ENCODE results near the gene CBX2.

Gene CBX2

DNA sequence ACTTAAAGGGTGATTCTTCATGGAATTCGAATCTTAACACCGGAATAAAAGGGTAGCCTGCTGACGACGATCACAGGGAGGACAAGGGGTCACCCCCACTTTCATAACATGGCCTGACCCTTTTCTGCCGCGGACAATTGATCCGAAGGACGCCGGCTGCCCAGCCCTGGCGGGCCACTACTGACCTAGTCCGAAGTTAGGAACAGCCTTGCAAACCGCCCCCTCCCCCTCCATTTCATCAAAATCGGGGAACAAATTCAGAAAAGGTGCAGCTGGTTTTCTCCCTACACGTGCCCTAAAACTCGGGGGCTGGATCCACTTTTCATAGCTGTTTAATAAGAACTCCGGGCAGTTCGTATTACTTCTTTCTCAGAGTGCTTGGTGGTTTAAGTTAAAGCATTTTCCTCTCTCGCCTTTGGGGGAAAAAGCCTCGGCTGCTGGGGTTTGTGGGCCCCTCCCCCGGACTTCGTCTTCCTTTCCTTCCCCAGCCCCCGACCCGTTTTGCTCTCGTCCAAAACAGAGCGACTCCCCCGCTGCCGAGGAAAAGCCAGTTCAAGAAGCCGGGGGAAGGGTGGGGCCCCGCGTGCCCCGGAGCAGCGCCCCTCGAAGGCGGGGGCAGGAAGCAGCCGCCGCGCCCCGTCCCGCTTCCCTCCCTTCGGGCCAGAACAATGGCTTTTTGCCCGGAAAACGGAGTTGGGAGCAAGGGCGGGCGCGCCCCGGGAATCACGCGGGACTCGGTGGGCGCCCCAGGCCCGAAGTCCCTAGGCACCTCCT, 641 bp upstream of the CBX2 start:
- Histone ChIP-seq H3K9me3 (ENCODE audit: control insufficient read depth, low read length) (no peaks in the 10 kb centered on the region), H3K27me3 (ENCODE audit: control insufficient read depth, insufficient read depth, low read length) (no peaks in the 10 kb centered on the region), H3K9ac (no peak overlapping the region), H3K4me2 (ENCODE audit: low read length) (peak overlapping the region; percentile 92), H3K36me3 (ENCODE audit: control insufficient read depth, insufficient read depth, low read length) (no peaks in the 10 kb centered on the region), H3K79me2 (no peaks in the 10 kb centered on the region), H3K27ac (no peak overlapping the region), H3K4me1 (no peaks in the 10 kb centered on the region), H3K4me3 (ENCODE audit: low read depth, low read length) (peak overlapping the region; percentile 61), H2AFZ (peak overlapping the region; percentile 68)
- TF ChIP-seq, protein P1, sequence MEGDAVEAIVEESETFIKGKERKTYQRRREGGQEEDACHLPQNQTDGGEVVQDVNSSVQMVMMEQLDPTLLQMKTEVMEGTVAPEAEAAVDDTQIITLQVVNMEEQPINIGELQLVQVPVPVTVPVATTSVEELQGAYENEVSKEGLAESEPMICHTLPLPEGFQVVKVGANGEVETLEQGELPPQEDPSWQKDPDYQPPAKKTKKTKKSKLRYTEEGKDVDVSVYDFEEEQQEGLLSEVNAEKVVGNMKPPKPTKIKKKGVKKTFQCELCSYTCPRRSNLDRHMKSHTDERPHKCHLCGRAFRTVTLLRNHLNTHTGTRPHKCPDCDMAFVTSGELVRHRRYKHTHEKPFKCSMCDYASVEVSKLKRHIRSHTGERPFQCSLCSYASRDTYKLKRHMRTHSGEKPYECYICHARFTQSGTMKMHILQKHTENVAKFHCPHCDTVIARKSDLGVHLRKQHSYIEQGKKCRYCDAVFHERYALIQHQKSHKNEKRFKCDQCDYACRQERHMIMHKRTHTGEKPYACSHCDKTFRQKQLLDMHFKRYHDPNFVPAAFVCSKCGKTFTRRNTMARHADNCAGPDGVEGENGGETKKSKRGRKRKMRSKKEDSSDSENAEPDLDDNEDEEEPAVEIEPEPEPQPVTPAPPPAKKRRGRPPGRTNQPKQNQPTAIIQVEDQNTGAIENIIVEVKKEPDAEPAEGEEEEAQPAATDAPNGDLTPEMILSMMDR (IDR thresholded peaks at IDR 0.05) = peak; percentile 28

GRCh38 chr17:79778504-79779083, 646 bp downstream of the CBX2 start:
- H3K9me3 ChIP-seq (ENCODE audit: control insufficient read depth, low read length) = no peaks in the 10 kb centered on the region
- peak overlapping the region; percentile 77 for H2AFZ ChIP-seq
- peak overlapping the region; percentile 52 for H3K4me3 ChIP-seq (ENCODE audit: low read depth, low read length)
- no peak overlapping the region for H3K9ac ChIP-seq
- H3K4me2 ChIP-seq (ENCODE audit: low read length) = peak overlapping the region; percentile 66
- H3K27me3 ChIP-seq (ENCODE audit: control insufficient read depth, insufficient read depth, low read length) = no peaks in the 10 kb centered on the region
- TF ChIP-seq, protein P1 (IDR thresholded peaks at IDR 0.05) = no peak
- no peaks in the 10 kb centered on the region for H3K79me2 ChIP-seq
- no peaks in the 10 kb centered on the region for H3K4me1 ChIP-seq
- H3K36me3 ChIP-seq (ENCODE audit: control insufficient read depth, insufficient read depth, low read length) = no peaks in the 10 kb centered on the region
- H3K27ac ChIP-seq = no peak overlapping the region

DNA sequence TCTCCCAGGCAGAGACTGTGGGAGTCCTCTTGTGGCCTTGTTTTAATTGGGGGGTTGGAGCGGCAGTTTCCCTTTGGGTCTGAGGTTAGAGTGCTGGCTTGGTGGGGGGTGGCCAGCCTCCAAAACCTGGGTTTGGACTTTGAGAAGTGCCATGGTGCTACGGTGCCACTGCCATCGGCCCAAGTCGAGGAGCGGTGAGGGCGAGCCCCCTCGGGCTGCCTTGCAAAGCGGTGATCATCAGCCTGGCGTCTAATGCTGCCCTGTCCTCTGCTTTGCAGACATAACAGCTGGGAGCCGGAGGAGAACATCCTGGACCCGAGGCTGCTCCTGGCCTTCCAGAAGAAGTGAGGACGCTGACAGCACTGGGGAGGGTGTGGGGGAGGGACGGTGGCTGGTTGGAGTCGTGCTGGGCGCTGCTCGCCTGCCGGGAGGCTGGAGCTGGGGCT, 1.2 kb downstream of the CBX2 start:
- TF ChIP-seq, protein P1 (IDR thresholded peaks at IDR 0.05) = no peak
- H3K27ac ChIP-seq = no peak overlapping the region

GRCh38 chr17:79779661-79780365, 1.9 kb downstream of the CBX2 start:
- Histone ChIP-seq H3K27ac (no peak overlapping the region), H3K4me2 (ENCODE audit: low read length) (no peak overlapping the region), H3K9ac (no peak overlapping the region), H2AFZ (no peak overlapping the region), H3K36me3 (ENCODE audit: control insufficient read depth, insufficient read depth, low read length) (no peaks in the 10 kb centered on the region), H3K9me3 (ENCODE audit: control insufficient read depth, low read length) (no peaks in the 10 kb centered on the region), H3K4me1 (no peaks in the 10 kb centered on the region), H3K79me2 (no peaks in the 10 kb centered on the region), H3K4me3 (ENCODE audit: low read depth, low read length) (no peak overlapping the region), H3K27me3 (ENCODE audit: control insufficient read depth, insufficient read depth, low read length) (no peaks in the 10 kb centered on the region)
- TF ChIP-seq, protein P1 (IDR thresholded peaks at IDR 0.05) = no peak

More for the DNA sequence above, 1.2 kb downstream of the CBX2 start:
- Histone ChIP-seq H3K27me3 (ENCODE audit: control insufficient read depth, insufficient read depth, low read length) (no peaks in the 10 kb centered on the region), H3K79me2 (no peaks in the 10 kb centered on the region), H3K9me3 (ENCODE audit: control insufficient read depth, low read length) (no peaks in the 10 kb centered on the region), H3K4me1 (no peaks in the 10 kb centered on the region), H3K36me3 (ENCODE audit: control insufficient read depth, insufficient read depth, low read length) (no peaks in the 10 kb centered on the region), H3K9ac (no peak overlapping the region), H3K4me2 (ENCODE audit: low read length) (peak overlapping the region; percentile 66), H3K4me3 (ENCODE audit: low read depth, low read length) (peak overlapping the region; percentile 52), H2AFZ (peak overlapping the region; percentile 77)
